Measurements from ENCODE around the gene UCK1.

Gene UCK1

DNA sequence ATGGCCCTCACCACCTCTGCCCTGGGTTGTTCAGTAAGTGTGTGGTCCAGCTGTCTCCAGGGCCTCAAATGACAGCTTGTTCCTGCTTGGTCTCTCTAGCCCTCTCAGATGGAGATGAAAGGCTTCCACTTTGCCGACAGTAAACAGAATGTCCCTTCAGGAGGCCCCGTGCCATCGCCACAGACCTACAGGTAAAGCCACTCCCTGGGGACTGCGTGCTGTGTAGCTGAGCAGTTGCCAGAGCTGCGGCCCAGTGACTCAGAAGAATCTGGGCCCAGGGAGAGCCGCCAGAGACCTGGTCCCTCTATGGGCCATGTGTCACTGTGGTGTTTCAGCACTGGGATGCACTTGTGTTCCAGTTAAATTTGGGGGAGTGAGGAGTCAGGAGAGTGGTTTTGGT lies 39.0 kb downstream of the UCK1 start:
- DNase-seq, result no peak

DNA sequence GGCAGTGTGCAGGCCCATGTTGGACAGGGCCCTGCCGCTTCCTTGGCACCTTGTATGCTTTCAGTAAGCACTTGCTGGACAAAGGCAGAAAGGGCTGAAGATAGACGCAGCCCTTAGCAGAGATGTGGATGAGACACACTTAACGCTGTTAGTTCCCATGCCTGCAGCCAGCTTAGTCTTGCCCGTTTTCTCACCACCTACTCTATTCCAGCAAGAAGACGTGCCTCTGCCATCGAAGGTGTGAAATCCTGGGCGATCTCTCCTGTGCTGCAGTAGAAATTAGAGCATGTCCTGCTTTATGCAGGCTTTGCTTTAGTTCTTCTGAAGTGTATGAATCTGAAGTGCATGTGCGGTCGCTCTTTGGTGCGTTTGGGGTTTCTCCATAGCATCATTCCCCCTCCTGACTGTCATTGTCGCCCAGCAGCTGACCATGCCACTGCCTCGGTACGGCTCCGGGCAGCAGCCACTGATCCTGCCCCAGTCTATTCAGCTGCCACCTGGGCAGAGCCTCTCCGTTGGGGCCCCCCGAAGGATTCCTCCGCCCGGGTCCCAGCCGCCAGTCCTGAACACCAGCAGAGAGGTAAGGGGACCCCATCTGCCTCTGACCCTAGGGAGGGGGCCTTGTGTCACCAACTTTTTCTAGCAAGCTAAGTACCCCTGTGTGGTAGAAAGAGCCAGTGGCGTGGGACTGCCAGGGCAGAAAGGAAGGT lies 39.9 kb downstream of the UCK1 start:
- no peak for DNase-seq

DNA sequence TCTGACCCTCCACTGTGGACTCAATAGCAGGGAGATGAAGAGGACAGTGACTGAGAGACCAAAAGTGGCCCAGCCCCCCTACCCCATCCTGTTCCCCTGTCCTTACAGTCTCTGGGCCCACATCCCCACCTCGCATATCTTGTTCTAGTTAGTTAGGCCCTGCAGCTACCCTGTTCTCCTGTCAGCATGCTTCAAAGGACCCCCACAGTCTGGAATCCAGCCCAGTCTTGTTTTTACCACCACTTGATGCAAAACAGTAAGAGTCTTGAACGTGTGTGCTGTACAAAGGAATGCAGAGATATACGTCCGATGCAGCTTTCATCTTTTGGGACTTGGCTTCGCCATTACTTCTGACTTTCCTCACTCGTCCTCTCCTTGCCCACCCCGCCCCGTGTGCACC lies 40.5 kb downstream of the UCK1 start:
- DNase-seq, result no peak

DNA sequence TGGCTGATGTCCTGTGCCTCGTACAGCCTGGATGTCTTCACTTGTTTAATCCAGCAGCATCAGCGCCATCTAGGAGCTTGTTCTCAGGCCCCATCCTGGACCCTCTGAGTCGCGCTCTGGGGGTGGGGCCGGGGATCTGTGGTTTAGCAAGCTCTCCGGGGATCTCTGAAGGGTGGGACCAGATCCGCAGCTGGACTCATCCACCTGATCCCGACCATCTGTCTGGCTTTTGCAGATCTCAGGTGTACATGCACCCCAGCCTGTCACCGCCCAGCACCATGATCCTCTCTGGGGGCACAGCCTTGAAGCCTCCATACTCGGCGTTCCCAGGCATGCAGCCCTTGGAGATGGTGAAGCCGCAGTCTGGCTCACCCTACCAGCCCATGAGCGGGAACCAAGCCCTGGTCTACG lies 43.4 kb downstream of the UCK1 start:
- DNase-seq, result no peak

GRCh38 chr9:131487001-131487400 lies 44.1 kb downstream of the UCK1 start:
- no peak for DNase-seq

GRCh38 chr9:131485728-131486422 lies 45.2 kb downstream of the UCK1 start:
- DNase-seq, result no peak

GRCh38 chr9:131485206-131485605 lies 45.9 kb downstream of the UCK1 start:
- DNase-seq, result no peak

DNA sequence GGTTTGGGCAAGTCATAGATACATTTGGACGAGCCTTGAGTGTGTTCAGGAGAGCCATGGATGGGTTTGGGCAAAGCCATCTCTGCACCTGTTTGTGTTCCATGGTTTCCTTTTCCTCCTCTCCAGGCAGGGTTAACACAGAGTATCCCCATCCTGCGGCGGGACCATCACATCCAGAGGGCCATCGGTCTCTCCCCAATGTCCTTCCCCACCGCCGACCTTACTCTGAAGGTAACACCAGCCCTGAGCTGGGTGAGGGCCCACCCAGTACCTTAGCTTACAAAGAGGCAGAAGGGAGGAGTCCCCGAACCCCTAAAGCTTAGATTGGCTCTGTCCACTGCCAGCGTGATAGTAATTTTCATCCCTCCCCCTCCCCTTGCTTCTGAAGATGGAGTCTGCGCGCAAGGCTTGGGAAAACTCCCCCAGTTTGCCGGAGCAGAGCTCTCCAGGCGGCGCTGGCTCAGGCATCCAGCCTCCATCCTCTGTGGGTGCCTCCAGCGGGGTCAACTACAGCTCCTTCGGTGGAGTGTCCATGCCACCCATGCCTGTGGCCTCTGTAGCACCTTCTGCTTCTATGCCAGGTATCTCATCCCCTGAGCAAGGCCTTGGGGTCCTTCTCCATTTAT lies 46.4 kb downstream of the UCK1 start:
- DNase-seq, result no peak

DNA sequence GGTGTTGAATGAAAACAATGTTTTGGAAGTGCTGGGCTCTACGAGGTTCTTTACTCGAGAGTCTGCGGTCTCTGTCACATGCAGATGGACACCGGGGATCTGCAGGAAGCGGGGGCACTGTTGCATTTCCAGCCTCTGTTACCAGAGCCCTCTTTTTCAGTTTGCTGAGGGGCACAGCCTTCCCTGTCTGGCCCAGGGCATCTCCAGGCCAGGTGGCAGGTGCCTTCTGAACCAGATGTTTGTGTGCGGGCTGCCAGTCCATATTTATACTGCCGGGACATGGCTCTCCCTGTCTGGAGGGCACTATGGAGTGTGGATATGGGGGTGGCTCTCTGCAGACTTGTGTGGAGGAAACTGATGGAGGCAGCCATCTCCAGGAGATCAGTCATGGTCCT lies 47.0 kb downstream of the UCK1 start:
- no peak for DNase-seq

DNA sequence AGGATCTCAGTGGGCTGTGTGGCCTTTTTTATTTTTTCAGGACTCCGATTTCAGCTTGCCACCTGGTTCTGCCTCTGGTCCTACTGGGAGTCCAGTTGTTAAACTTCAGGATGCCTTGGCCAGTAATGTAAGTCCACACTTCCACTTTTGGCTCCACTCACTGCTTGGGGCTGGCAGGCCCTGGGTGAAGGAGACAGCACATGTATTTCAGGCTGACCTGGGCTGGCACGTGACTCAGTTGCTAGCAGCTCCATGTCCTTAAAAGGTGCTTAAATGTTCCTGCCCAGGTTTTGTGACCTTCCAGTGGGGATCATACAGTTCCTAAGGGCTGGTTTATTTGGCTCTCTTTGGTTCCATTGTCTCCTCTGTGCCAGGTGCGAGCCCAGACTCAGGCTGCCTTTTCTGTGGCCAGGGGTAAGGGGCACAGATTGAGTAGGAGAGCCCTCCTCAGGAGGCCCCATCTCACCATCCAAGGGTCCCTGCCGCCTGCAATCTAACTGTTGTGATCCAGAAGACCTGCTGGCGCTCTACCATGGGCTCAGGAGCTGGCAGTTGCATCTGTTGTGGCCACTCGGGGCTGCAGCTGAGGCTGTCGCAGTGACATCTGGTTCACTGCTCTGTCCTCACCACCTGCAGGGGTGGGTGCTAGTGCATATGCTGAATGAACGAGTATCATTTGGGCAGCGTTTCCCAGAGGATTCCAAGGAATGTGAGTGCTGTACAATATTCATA lies 47.6 kb downstream of the UCK1 start:
- DNase-seq, result no peak

- no peak for DNase-seq
Measured at GRCh38 chr9:131482343-131483006, 48.6 kb downstream of the UCK1 start.

DNA sequence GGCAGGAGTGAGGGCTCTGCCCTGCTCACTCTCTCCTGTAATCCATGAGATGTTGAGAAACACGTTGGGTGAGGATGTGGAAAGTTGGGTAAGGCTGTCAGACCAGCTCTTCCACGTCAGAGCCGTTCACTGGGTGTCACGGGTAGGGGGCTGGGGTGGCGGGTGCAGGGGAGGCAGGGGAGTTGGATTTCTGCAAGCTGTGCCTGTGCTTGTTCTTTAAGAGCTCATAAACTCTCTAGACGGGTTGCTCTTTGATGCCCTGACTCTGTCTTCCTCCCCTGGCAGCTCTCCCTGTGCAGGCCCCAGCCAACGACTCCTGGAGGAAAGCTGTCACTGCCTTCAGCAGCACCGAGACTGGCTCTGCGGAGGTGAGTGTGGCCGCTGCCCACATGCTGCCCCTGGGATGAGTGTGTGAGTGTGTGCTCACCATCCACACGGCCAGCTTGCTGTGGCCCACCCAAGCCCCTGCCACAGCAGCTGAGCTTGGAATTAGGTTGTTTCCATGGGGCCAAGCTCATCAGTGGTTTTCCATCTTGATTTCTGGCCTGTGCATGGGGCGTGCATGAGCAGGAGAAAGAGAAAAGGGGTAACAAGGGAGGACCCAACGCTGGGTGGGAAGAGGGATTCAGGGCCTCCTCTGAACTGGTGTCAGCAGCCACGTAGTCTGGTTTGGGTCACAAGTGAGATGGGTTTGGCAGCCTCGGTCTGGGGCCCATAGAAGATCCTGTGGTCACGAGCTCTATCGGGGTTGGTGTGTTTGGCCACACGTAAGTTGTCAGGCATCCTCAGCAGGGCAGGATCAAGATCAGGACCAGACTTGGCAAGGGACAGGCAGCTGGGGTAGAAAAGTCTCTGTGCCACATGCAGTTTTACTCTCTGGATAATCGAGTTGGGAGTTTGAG lies 49.4 kb downstream of the UCK1 start:
- no peak for DNase-seq

- no peak for DNase-seq
Measured at GRCh38 chr9:131480258-131480657, 50.8 kb downstream of the UCK1 start.

GRCh38 chr9:131478911-131479310 lies 52.2 kb downstream of the UCK1 start:
- no peak for DNase-seq

DNA sequence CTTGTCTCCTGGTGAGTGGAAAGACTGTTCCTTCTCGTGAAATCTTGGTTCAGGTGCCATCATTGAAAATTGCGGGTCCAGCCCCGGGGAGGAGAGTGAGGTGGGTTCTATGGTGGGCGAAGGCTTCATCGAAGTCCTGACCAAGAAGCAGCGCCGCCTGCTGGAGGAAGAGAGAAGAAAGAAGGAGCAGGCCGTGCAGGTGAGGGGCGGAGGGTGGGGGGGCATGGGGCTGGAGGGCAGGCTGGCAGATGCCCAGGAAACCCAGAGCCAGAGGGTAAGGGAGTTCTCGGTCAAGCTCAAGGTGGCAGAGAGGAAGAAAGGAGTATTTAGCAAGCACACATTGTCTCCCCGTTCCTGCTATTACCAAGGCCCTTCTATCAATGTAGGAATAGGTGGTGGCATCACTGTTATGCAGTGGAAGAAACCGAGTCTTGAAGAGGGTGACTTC lies 52.6 kb downstream of the UCK1 start:
- DNase-seq, result peak; percentile 40

DNA sequence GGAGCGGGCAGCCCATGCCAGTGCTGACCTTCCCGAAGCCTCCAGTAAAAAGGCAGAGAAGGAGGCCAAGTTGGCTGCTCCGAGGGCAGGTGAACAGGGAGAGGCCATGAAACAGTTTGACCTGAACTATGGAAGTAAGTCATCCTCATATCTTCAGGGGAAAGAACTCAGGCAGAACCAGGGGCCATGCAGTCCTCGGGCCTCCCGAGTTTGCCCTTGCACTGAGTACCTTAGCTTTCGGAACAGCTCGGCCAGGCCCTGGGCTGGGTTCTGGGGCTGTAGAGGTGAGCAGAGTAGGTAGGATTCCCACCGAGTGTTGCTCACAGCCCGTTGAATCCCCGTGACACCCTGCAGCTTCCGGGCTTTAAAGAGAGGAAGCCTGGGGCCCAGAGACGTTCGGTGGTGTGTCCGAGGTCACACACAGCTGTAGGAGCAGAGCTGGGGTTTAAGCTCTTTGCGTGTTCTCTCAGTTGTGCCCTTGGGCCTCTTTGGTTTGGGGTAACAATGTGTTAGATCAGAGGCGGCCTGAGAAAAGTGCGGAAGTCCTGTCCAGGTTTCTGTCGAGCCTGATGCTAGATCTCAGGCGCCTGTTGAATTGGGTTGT lies 53.1 kb downstream of the UCK1 start:
- DNase-seq, result no peak

- DNase-seq, result no peak
Measured at GRCh38 chr9:131477367-131477766, 53.7 kb downstream of the UCK1 start.

DNA sequence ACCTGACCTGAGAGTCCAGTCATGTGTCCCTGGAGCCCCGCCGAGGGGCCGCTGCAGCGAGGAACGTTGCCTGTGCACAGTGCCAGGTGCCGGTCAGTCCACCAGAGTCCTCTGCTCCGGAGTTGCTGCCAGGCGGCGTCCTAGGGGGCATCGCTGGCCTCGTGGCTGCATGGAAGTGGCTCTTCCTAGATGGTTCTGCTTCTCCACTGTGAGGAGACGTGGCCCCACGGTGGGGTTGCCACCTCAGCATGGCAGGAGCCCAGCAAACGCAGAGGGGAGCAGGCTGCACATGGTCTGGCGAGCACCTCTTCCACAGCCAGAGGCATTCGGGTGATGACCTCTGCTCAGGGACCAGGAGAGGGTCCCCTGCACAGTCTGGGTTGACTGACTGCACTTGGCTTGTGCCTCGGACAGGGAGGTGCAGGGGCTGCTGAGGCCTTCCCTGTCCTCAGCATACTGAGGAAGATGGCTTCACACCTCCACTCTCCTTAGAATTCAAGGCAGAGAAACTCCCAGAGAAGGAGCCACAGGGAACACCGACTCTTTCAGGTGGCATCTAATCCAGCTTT lies 54.2 kb downstream of the UCK1 start:
- no peak for DNase-seq

GRCh38 chr9:131475956-131476776 lies 54.9 kb downstream of the UCK1 start:
- peak; percentile 1 for DNase-seq
